Parathyroid adenoma (tissue), 2 donors: Measurements from ENCODE around the gene XYLT1.

Source experiments
- H2AFZ ChIP-seq: fragments of 300-600 bp; sonication (generic); one replicate; pipeline ENCODE4 v1.7.0; 2017; ENCODE audit warnings: antibody characterized with exemption, mild to moderate bottlenecking
- H3K27ac ChIP-seq: fragments of 300-600 bp; sonication (generic); one replicate; pipeline ENCODE4 v1.7.0; 2017
- H3K27me3 ChIP-seq: fragments of 300-600 bp; sonication (generic); one replicate; pipeline ENCODE4 v1.7.0; 2017; ENCODE audit warnings: low read length; ENCODE audit not compliant: control insufficient read depth, insufficient read depth
- H3K36me3 ChIP-seq: fragments of 300-600 bp; sonication (generic); one replicate; pipeline ENCODE4 v1.7.0; 2017; ENCODE audit warnings: low read length; ENCODE audit not compliant: control insufficient read depth, insufficient read depth
- H3K4me1 ChIP-seq: fragments of 300-600 bp; sonication (generic); one replicate; pipeline ENCODE4 v1.7.0; 2017; ENCODE audit warnings: control low read depth
- H3K4me2 ChIP-seq: fragments of 300-600 bp; sonication (generic); one replicate; pipeline ENCODE4 v1.7.0; 2017; ENCODE audit warnings: low read length
- H3K4me3 ChIP-seq: fragments of 300-600 bp; sonication (generic); one replicate; pipeline ENCODE4 v1.7.0; 2017; ENCODE audit warnings: low read depth, low read length
- H3K79me2 ChIP-seq: fragments of 300-600 bp; sonication (generic); one replicate; pipeline ENCODE4 v1.7.0; 2017; ENCODE audit warnings: control low read depth
- H3K9ac ChIP-seq: fragments of 300-600 bp; sonication (generic); one replicate; pipeline ENCODE4 v1.7.0; 2017; ENCODE audit warnings: mild to moderate bottlenecking
- H3K9me3 ChIP-seq: fragments of 300-600 bp; sonication (generic); one replicate; pipeline ENCODE4 v1.7.0; 2017; ENCODE audit warnings: low read length; ENCODE audit not compliant: control insufficient read depth
- TF ChIP-seq, protein P1 (sequence below): fragments of 300-600 bp; sonication (generic); IDR thresholded peaks from one replicate; pipeline ENCODE4 v1.7.0; 2017; ENCODE audit warnings: antibody characterized with exemption, mild to moderate bottlenecking
- donor health status: primary hyperparathyroidism.

Gene XYLT1

DNA sequence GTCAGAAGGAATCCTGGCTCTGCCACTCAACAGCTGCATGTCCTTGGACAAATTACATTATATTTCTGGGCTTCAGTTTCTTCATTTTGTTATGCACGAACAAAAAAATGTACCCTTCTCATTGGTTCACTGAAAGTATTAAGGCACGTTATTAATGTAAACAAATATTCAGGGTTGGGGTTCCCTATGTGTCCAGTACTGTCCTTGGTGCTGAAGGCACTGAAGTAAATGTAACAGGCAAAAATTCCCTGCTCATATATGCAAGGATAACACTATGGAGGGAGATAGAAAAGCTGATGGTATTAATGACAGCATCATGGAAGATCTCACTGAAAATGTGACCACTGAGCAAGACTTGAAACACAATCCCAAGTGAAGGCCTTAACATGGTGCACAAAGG is 386.6 kb downstream of the XYLT1 start:
- no peak overlapping the region for H2AFZ ChIP-seq
- TF ChIP-seq, protein P1, sequence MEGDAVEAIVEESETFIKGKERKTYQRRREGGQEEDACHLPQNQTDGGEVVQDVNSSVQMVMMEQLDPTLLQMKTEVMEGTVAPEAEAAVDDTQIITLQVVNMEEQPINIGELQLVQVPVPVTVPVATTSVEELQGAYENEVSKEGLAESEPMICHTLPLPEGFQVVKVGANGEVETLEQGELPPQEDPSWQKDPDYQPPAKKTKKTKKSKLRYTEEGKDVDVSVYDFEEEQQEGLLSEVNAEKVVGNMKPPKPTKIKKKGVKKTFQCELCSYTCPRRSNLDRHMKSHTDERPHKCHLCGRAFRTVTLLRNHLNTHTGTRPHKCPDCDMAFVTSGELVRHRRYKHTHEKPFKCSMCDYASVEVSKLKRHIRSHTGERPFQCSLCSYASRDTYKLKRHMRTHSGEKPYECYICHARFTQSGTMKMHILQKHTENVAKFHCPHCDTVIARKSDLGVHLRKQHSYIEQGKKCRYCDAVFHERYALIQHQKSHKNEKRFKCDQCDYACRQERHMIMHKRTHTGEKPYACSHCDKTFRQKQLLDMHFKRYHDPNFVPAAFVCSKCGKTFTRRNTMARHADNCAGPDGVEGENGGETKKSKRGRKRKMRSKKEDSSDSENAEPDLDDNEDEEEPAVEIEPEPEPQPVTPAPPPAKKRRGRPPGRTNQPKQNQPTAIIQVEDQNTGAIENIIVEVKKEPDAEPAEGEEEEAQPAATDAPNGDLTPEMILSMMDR: no peak
- no peaks in the 10 kb centered on the region for H3K27me3 ChIP-seq
- H3K9me3 ChIP-seq: no peaks in the 10 kb centered on the region
- no peak overlapping the region for H3K4me2 ChIP-seq
- H3K4me3 ChIP-seq: no peak overlapping the region
- H3K79me2 ChIP-seq: no peaks in the 10 kb centered on the region
- no peaks in the 10 kb centered on the region for H3K36me3 ChIP-seq
- no peak overlapping the region for H3K9ac ChIP-seq
- peaks cover 5% of the 10 kb centered on the region for H3K4me1 ChIP-seq
- no peak overlapping the region for H3K27ac ChIP-seq

DNA sequence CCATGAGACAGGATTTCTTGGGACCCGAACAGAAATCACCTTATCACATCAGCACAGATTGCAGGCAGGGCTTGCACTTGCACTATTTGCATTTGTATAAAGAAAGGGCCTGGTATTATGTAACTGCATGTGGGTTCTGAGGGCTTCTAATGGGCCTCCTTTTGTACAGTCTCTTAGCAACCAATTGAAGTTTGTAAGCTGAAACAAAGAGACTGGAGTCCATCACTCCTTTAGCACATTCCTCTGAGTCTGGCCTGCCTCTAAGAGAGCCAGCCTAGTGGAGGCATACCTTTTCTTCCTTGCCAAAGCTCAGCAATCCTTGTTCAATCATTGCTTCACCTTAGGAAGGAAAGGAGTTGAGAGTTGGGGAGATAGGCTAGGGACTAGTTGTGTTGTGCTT is 387.1 kb downstream of the XYLT1 start:
- Histone ChIP-seq H2AFZ (peak overlapping the region; percentile 35), H3K9ac (no peak overlapping the region), H3K4me1 (peaks cover 5% of the 10 kb centered on the region), H3K4me2 (no peak overlapping the region), H3K9me3 (no peaks in the 10 kb centered on the region), H3K27me3 (no peaks in the 10 kb centered on the region), H3K27ac (no peak overlapping the region), H3K36me3 (no peaks in the 10 kb centered on the region), H3K79me2 (no peaks in the 10 kb centered on the region), H3K4me3 (no peak overlapping the region)
- TF ChIP-seq, protein P1: no peak

DNA sequence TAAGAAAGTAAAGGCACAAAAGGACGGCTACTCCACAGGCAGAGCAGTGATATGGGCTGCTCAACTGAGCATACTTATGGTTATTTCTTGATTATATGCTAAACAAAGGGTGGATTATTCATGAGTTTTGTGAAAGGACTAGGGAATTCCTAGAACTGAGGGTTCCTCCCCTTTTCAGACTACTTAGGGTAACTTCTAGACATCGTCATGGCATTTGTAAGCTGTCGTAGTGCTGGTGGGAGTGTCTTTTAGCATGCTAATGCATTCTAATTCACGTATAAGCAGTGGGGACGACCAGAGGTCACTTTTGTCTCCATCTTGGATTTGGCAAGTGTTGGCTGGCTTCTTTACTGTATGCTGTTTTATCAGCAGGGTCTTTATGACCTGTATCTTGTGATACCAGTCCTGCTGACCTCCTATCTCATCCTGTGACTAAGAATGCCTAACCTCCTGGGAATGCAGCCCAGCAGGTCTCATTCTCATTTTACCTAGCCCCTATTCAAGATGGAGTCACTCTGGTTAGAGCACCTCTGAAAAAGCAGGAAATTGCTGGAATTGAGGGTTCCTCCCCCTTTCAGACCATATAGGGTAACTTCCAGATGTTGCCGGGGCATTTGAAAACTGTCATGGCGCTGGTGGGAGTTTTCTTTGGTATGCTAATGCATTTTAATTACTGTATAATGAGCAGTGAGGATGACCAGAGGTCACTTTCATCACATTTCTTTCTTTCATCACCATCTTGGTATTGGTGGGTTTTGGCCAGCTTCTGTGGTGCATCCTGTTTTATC is 388.5 kb downstream of the XYLT1 start:
- peaks cover 5% of the 10 kb centered on the region for H3K4me1 ChIP-seq
- H3K9me3 ChIP-seq: no peaks in the 10 kb centered on the region
- TF ChIP-seq, protein P1: no peak
- H3K79me2 ChIP-seq: no peaks in the 10 kb centered on the region
- H3K4me2 ChIP-seq: no peak overlapping the region
- H3K4me3 ChIP-seq: no peak overlapping the region
- H3K36me3 ChIP-seq: no peaks in the 10 kb centered on the region
- no peak overlapping the region for H3K9ac ChIP-seq
- no peak overlapping the region for H3K27ac ChIP-seq
- no peak overlapping the region for H2AFZ ChIP-seq
- no peaks in the 10 kb centered on the region for H3K27me3 ChIP-seq

DNA sequence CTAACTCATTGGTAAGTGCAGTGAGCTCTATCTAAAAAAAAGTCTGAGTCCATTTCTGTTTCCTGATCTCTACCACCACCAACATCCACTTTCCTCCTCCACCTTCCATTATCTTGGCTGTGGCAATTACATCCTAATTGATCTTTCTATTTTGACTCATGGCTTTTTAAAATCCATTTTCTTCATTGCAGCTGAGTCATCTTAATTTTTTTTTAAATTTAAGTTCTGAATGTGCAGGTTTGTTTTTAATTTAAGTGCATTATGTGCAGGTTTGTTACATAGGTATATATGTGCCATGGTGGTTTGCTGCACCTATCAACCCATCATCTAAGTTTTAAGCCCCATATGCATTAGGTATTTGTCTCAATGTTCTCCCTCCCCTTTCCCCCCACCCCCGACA is 390.7 kb downstream of the XYLT1 start:
- Histone ChIP-seq H3K4me2 (no peak overlapping the region), H3K27me3 (no peaks in the 10 kb centered on the region), H2AFZ (no peak overlapping the region), H3K36me3 (no peaks in the 10 kb centered on the region), H3K4me3 (no peak overlapping the region), H3K9ac (no peak overlapping the region), H3K9me3 (no peaks in the 10 kb centered on the region), H3K79me2 (no peaks in the 10 kb centered on the region), H3K27ac (no peak overlapping the region), H3K4me1 (peaks cover 5% of the 10 kb centered on the region)
- TF ChIP-seq, protein P1: no peak
